BJ (cell line): ENCODE measurements around the gene PRKAB1. TPM values are rescaled to one million over a fixed set of nuclear protein-coding genes. Genes with fewer than 3 reads are reported as not detected.

ENCODE experiments used
- CTCF ChIA-PET: fragments of 350-600 bp; formaldehyde crosslinking; extraction: SDS; loops from one replicate; lab custom pipeline; 2021; ENCODE audit warnings: antibody characterized with exemption, inconsistent platforms; lab: Yijun Ruan, JAX
- POLR2A ChIA-PET: fragments of 300-600 bp; sonication (Branson Sonifier 250); formaldehyde crosslinking; extraction: SDS; loops from one replicate; lab custom pipeline; 2021; ENCODE audit warnings: antibody characterized with exemption; lab: Charles Lee
- DNase-seq: peaks from one replicate; pipeline ENCODE4 v3.0.0-alpha.2; 2011; ENCODE audit warnings: low read depth
- H3K27me3 ChIP-seq: 2 replicates; pipeline ENCODE4 v1.6.0; 2011; ENCODE audit warnings: low read length; ENCODE audit not compliant: control insufficient read depth, insufficient read depth
- H3K36me3 ChIP-seq: 2 replicates; pipeline ENCODE4 v1.5.1; 2011; ENCODE audit warnings: low read length; ENCODE audit not compliant: control insufficient read depth, insufficient read depth
- H3K4me3 ChIP-seq: 2 replicates; pipeline ENCODE4 v1.5.1; 2011; ENCODE audit warnings: low read depth, mild to moderate bottlenecking, control low read depth, low read length
- polyA plus RNA-seq: library from polyadenylated mRNA; depleted of rRNA; stranded (reverse); fragments of >200 nt; gene quantifications from 2 replicates; pipeline ENCODE4 v1.2.3, GENCODE V29; 2011
- TF ChIP-seq, protein P1 (sequence below): IDR thresholded peaks from 2 replicates; pipeline ENCODE4 v1.5.1; 2011; ENCODE audit warnings: low read depth, mild to moderate bottlenecking, control low read depth, inconsistent platforms, low read length, moderate library complexity; ENCODE audit not compliant: insufficient read depth

The PRKAB1 gene
- polyA plus RNA-seq, 1 experiment, result 45.7 TPM

DNA sequence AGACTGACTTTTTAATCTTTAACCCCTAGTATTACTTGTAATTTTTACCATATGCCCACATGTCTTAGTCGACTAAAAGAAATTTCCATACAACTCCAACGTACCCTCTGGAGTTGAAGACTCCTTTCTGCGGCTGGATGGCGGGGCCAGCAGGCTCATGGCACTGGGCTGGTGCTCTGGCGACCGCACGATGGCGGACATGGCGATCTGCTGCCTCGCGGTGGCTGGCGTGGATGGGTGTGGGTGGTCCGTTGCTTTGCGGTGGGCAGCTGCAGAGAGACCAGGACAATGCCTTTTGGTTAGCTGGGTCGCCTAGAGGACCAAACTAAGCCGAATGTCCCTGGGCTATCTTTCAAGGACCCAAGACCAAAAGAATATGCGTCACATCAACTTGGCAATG lies 50.2 kb downstream of the PRKAB1 start:
- no peaks in the 10 kb centered on the region for H3K27me3 ChIP-seq
- ChIA-PET CTCF (no interaction called here), POLR2A (no interaction called here)
- DNase-seq, result no peak
- no peak overlapping the region for H3K4me3 ChIP-seq
- TF ChIP-seq, protein P1, sequence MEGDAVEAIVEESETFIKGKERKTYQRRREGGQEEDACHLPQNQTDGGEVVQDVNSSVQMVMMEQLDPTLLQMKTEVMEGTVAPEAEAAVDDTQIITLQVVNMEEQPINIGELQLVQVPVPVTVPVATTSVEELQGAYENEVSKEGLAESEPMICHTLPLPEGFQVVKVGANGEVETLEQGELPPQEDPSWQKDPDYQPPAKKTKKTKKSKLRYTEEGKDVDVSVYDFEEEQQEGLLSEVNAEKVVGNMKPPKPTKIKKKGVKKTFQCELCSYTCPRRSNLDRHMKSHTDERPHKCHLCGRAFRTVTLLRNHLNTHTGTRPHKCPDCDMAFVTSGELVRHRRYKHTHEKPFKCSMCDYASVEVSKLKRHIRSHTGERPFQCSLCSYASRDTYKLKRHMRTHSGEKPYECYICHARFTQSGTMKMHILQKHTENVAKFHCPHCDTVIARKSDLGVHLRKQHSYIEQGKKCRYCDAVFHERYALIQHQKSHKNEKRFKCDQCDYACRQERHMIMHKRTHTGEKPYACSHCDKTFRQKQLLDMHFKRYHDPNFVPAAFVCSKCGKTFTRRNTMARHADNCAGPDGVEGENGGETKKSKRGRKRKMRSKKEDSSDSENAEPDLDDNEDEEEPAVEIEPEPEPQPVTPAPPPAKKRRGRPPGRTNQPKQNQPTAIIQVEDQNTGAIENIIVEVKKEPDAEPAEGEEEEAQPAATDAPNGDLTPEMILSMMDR, result no peak
- 0 out of 2 replicates have a peak, but pooled peaks cover 3% of the 10 kb centered on the region for H3K36me3 ChIP-seq

DNA sequence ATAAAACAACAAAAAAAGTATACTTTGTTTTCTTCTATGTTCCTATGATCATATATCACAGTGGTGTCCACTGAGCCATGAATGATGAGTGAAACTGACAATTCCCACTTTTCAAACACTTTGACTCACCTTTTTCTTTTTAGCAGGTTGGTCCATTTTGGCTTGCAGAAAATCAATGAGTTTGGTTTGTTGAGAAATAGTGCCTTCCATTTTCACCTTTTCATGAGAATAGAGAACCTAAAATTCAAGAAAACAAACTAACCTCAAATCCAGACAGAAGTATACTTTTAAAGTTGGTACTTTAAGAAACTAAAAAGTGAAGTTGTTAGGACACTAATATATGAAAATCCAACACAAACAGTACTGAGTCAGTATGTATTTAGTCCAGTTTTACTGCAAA lies 52.4 kb downstream of the PRKAB1 start:
- TF ChIP-seq, protein P1, result no peak
- Histone ChIP-seq H3K36me3 (no peaks in the 10 kb centered on the region), H3K4me3 (no peak overlapping the region), H3K27me3 (no peaks in the 10 kb centered on the region)
- DNase-seq, result no peak
- POLR2A ChIA-PET, result no interaction called here
- CTCF ChIA-PET, result no interaction called here

DNA sequence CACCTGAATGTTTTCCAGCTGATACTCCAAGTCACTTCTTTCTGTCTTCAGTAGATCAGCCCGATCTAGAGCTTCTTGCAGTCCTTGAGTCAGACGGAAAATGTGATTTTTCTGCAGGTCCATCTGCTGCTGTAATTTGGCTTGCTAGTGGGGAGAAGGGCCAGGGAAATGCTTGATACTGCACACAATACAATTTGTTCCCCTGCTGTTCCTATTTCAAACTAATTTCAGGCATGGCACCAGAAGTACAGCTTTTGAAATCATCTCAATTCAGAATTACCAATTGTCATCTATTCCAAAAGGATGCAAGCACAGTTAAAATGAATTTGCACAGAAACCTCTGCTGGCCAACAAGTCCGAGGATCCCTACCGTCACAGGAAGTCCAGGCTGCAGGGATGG lies 53.4 kb downstream of the PRKAB1 start:
- H3K27me3 ChIP-seq, result no peaks in the 10 kb centered on the region
- TF ChIP-seq, protein P1, result no peak
- no peak overlapping the region for H3K4me3 ChIP-seq
- CTCF ChIA-PET, result no interaction called here
- no peaks in the 10 kb centered on the region for H3K36me3 ChIP-seq
- POLR2A ChIA-PET, result no interaction called here
- DNase-seq, result no peak

DNA sequence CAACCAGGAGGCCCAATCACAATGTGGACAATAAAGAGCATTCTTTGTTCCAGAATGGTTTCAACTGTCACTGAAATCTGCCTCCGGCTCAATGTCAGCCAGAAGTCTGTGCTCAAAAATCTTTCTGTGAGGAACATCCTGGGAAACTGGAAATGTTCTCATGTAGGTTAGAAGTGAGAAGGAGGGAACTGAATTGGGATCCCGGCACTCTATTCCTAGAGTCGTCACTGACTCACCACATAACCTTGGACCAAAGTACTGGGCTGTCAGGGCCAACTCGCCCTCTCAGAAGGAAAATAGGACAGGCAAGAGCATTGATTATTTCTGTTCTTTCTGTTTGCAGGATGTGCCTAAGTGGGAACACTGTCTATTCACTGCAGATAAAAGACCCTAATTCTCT lies 57.6 kb downstream of the PRKAB1 start:
- POLR2A ChIA-PET, result interaction anchor here (0.6 kb wide), 1 partner anchor 1759 kb away, joined by 4 read pairs; no protein-coding TSS in a partner anchor
- H3K4me3 ChIP-seq, result no peak overlapping the region
- CTCF ChIA-PET, result no interaction called here
- H3K36me3 ChIP-seq, result no peaks in the 10 kb centered on the region
- no peaks in the 10 kb centered on the region for H3K27me3 ChIP-seq
- TF ChIP-seq, protein P1, result no peak
- no peak for DNase-seq

DNA sequence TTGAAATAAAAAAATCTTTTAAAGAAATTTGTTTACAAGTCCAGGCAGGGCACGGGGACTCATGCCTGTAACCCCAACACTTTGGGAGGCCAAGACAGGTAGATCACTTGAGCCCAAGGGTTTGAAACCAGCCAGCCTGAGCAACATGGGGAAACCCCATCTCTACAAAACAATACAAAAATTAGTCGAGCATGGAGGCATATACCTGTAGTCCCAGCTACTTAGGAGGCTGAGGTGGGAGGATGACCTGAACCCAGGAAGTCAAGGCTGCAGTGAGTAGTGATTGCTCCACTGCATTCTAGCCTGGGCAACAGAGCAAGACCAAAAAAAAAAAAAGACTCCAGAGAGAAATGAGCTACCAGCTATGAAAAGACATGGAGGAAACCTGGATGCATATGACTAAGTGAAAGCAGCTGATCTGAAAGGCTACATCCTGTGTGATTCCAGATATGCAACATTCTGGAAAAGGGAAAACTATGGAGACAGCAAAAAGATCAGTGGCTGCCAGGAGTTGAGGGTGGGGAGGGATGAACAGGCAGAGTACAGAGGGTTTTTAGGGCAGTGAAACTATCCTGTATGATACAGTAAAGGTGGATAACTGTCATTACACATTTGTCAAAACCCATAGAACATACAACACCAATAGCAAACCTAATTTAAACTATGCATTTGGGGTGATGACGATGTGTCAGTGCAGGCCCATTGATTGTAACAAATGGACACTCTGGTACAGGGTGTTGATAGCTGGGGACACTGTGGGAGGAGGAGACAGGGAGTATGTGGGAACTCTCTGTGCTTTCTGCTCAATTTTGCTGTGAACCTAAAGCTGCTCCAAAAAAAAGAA lies 59.9 kb downstream of the PRKAB1 start:
- CTCF ChIA-PET, result interaction anchor here (0.7 to 1.7 kb wide), 4 partner anchors 11 to 77 kb away, joined by 3 to 4 read pairs (median 4); no protein-coding TSS in a partner anchor
- TF ChIP-seq, protein P1, result no peak
- DNase-seq, result no peak
- Histone ChIP-seq H3K27me3 (no peaks in the 10 kb centered on the region), H3K36me3 (no peaks in the 10 kb centered on the region), H3K4me3 (no peak overlapping the region)
- POLR2A ChIA-PET, result no interaction called here
